HUES64 (cell line): ENCODE results near the gene EBLN2.

ENCODE experiments used
- H3K27ac ChIP-seq: 2 replicates; pipeline ENCODE4 v1.7.0; 2013; ENCODE audit warnings: low read depth, low read length, inconsistent platforms
- H3K27me3 ChIP-seq: 2 replicates; pipeline ENCODE4 v1.6.1; 2013; ENCODE audit warnings: mild to moderate bottlenecking, low read length; ENCODE audit not compliant: insufficient read depth
- H3K36me3 ChIP-seq: 2 replicates; pipeline ENCODE4 v1.6.1; 2013; ENCODE audit warnings: mild to moderate bottlenecking, low read length; ENCODE audit not compliant: insufficient read depth
- H3K4me1 ChIP-seq: 2 replicates; pipeline ENCODE4 v1.6.1; 2013; ENCODE audit warnings: mild to moderate bottlenecking, low read length, moderate library complexity; ENCODE audit not compliant: insufficient read depth
- H3K4me3 ChIP-seq: 2 replicates; pipeline ENCODE4 v1.5.1; 2013; ENCODE audit warnings: mild to moderate bottlenecking, low read length, moderate library complexity
- H3K9ac ChIP-seq: 2 replicates; pipeline ENCODE4 v1.6.1; 2013; ENCODE audit warnings: mild to moderate bottlenecking, low read depth, low read length
- H3K9me3 ChIP-seq: 2 replicates; pipeline ENCODE4 v1.6.1; 2013; ENCODE audit warnings: low read depth, low read length; ENCODE audit not compliant: insufficient read depth
- WGBS: fragments of 150-250, 120-280 bp; methylation state at CpG from one replicate; pipeline ENCODE4 v1.1.7; 2013; ENCODE audit warnings: missing lambda C conversion rate; 5-methylcytosine and 5-hydroxymethylcytosine counted together

Gene EBLN2

DNA sequence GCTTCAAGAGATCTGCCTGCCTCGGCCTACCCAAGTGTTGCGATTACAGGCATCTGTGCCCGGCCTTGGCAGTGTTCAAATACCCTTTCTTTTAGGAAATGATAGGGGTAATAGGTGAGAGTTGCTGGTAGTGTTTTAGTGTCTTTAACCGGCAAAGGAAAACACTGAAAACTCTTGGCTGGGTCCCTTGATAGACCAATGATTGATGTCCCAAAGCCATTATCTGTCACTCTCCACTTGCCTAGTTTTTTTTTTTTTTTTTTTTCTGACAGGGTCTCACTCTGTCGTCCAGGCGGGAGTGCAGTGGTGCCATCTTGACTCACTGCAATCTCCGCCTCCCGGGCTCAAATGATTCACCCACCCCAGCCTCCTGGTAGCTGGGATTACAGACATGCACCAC, 19.7 kb downstream of the EBLN2 start:
- Histone ChIP-seq H3K4me1 (no peaks in the 10 kb centered on the region), H3K4me3 (no peak overlapping the region), H3K27me3 (no peaks in the 10 kb centered on the region), H3K9me3 (no peaks in the 10 kb centered on the region), H3K9ac (no peak overlapping the region), H3K36me3 (no peaks in the 10 kb centered on the region), H3K27ac (no peak overlapping the region)
- 95% methylated on average over 8 of the region's 8 CpGs for WGBS

DNA sequence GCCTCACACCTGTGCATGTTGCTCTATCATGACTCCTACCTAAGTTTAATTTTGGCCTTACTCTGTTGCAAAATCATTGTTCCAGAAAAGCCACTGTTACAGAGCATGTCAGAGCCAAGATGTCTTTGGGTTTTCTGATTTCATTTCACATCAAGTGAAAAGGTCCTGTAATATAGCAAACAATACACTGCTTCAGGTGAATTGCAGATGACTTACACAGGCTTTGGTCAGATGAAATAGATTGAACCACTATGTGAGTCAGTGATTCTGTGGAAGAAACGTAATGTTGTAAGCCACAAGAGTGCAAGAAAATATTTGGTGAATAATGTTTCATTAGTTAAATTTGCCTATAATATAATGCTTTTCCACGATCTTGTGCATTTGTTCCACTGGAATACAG, 22.7 kb downstream of the EBLN2 start:
- H3K4me3 ChIP-seq = no peak overlapping the region
- H3K36me3 ChIP-seq = no peaks in the 10 kb centered on the region
- H3K27ac ChIP-seq = no peak overlapping the region
- H3K4me1 ChIP-seq = no peaks in the 10 kb centered on the region
- WGBS = 95% methylated on average over 1 of the region's 2 CpGs
- no peak overlapping the region for H3K9ac ChIP-seq
- H3K27me3 ChIP-seq = no peaks in the 10 kb centered on the region
- H3K9me3 ChIP-seq = no peaks in the 10 kb centered on the region

DNA sequence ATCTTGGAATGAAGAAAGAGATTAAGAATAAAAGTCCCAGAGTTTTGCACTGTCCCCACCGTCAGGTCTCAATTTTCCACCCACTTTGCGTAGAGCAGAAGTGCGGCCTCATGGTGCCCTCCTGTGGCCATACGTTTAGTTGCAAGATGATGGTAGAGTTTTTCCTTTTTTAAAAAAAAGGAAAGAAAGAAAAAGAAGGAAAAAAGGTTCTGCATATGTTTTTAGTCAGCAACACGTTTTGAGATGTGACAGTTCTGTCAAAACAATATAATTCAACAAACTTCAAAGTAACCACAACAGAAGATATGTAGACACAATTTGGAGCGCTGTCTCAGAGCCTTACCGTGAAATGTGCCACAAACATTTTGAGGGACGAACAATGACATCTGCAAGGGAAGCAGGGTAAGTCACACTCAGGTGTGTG, 24.6 kb downstream of the EBLN2 start:
- no peak overlapping the region for H3K9ac ChIP-seq
- no peaks in the 10 kb centered on the region for H3K27me3 ChIP-seq
- no peak overlapping the region for H3K27ac ChIP-seq
- H3K36me3 ChIP-seq = no peaks in the 10 kb centered on the region
- no peak overlapping the region for H3K4me3 ChIP-seq
- H3K9me3 ChIP-seq = no peaks in the 10 kb centered on the region
- WGBS = 42% methylated on average over 7 of the region's 8 CpGs
- H3K4me1 ChIP-seq = no peaks in the 10 kb centered on the region

DNA sequence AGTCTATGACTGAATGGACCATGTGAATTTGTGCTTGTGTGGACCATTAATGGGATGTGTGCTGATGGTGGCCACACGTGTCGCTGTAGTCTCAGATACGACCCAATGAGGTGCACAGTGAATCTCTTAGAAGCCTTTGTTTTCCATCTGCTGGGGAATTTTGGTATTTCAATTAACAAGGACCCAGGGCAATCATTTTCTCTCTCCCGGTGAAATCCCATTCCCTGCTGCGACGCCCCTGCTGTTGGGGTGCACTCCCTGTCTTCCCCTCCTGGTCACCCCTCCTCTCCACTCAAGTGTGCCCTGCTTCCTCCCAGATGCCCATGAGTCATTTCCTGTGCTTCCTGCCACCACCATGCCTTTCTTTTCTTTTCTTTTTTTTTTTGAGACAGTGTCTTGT, 32.7 kb downstream of the EBLN2 start:
- 88% methylated on average over 6 of the region's 6 CpGs for WGBS
- no peak overlapping the region for H3K4me3 ChIP-seq

DNA sequence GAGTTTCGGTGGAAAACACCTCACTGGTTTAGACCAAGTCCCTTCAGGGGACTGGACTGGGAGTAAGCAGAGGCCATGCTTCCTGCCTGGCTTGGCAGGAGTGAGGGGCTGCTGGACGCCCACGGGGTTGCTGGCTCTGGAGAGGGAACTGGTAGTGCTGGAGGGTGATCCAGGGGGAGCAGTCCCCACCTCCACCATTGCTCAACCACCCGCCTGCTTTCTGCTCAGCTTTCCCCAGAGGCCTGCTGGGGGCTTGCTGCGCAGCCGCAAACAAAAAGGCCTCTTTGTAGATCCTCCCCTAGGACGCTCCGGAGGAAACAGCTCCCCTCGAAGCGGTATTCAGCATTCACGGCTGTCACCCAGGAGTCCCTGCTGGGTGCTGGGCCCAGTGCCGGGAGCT, 33.5 kb downstream of the EBLN2 start:
- H3K36me3 ChIP-seq = no peaks in the 10 kb centered on the region
- H3K9me3 ChIP-seq = no peaks in the 10 kb centered on the region
- WGBS = 25% methylated on average over 12 of the region's 12 CpGs
- peak overlapping the region; percentile 19; the same call in 1 of the 2 replicates for H3K9ac ChIP-seq
- H3K27me3 ChIP-seq = no peaks in the 10 kb centered on the region
- H3K4me3 ChIP-seq = no peak overlapping the region
- peaks cover 9% of the 10 kb centered on the region for H3K4me1 ChIP-seq
- peak overlapping the region; percentile 63 for H3K27ac ChIP-seq

More for the DNA sequence above, 32.7 kb downstream of the EBLN2 start:
- Histone ChIP-seq H3K36me3 (no peaks in the 10 kb centered on the region), H3K27ac (no peak overlapping the region), H3K9ac (no peak overlapping the region), H3K9me3 (no peaks in the 10 kb centered on the region), H3K4me1 (peaks cover 9% of the 10 kb centered on the region), H3K27me3 (no peaks in the 10 kb centered on the region)

DNA sequence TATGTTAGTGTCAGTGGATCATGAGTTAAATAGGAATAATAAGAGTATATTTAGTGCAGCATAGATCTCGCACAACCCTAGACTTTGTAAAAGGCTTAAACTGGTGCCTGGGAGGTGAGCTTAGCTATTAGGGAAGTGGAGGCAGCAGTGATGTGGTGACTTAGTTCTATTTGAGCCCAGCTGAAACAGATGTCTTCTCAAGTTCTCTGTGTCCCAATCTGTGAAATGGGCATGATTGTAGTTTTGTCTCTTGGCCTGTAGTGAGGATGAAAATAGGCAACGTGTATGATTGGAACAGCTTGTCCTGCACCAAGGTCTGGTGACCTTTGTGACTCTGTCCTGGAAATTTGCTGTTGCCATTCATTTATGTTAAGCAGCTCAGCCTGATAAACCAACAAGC, 34.7 kb downstream of the EBLN2 start:
- Histone ChIP-seq H3K4me1 (peaks cover 13% of the 10 kb centered on the region), H3K4me3 (no peak overlapping the region), H3K9me3 (no peaks in the 10 kb centered on the region), H3K9ac (no peak overlapping the region), H3K27ac (no peak overlapping the region), H3K27me3 (no peaks in the 10 kb centered on the region), H3K36me3 (no peaks in the 10 kb centered on the region)
- WGBS = 91% methylated on average over 2 of the region's 2 CpGs

DNA sequence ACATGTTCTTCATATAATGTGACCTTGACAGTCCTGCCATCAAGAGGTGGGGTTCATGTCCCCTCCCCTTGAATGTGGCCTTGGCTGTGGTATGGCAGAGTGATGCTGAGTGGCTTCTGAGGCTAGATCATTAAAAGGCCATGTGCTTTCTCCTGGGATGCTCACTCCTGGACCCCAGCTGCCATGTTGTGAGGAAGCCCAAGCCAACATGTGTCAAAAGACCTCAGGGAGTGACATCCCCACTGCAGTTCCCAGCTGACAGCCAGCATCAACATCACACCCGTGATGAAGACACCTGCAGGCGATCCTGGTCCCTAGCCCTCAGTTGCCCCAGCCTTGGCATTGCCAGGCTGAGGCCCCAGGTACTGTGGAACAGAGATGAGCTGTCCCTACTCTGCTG, 36.6 kb downstream of the EBLN2 start:
- H3K27me3 ChIP-seq = no peaks in the 10 kb centered on the region
- H3K9me3 ChIP-seq = no peaks in the 10 kb centered on the region
- no peaks in the 10 kb centered on the region for H3K36me3 ChIP-seq
- no peak overlapping the region for H3K4me3 ChIP-seq
- WGBS = 89% methylated on average over 2 of the region's 2 CpGs
- no peak overlapping the region for H3K9ac ChIP-seq
- H3K4me1 ChIP-seq = peaks cover 13% of the 10 kb centered on the region
- H3K27ac ChIP-seq = no peak overlapping the region

DNA sequence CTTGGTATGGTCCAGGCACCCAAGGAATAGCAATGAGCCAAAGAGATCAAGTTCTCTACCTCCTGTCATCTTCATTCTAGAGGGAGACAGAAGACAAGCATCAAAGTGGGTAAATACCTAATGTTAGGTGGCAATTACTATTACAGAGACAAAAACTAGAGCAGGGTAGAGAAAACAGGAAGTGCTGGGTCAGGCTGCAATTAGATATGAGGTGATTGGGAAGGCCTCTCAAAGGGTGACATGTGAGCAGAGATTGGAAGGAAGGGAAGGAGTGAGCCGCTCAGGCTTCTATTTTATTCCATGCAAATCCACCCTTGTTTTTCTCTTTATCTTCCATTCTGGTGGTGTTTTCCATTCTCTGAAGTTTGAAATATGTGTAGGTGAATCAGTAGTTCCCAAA, 37.4 kb downstream of the EBLN2 start:
- Histone ChIP-seq H3K36me3 (no peaks in the 10 kb centered on the region), H3K4me1 (peaks cover 13% of the 10 kb centered on the region)
- no CpG with 5 or more reads among the region's 1 CpG for WGBS

DNA sequence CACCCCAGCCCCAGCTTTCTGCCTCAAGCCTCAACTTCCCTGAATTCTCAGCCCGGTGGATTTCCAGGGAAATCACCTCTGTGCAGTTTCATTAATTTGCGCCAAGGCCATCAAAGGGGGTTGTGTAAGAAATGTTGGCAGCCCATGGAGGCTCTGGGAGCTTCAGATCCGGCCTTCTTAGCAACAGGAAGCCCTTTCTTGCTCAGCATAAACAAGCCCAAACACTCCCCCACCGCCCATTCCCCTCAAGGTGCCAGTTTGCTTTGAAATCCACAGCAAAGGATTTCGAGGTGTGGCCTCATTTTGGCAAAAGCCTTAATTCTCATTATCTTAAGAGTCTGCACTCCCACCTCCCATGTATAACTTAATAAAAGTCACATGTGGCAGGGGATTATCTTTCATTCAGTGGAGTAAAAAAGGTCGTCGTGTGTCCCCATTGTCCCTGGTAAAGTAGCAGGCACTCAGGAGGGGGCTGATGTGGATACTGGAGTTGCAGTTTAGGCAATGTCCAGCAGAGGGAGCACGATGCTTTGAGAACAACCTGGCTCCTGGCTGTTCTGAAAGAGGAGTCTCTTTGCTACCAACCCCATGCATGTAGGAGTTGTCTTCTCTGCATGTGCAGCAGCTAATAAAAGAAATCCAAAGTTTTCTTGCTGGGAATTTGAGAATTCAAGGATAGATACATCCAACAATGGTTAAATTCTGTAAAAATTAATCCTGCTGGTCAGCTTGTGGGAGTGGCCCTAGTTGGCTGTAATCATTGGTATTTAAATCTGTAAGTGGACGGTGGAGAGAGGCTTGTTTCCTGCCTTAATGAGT, 39.5 kb downstream of the EBLN2 start:
- H3K4me3 ChIP-seq = no peak overlapping the region
- H3K27ac ChIP-seq = no peak overlapping the region
- H3K4me1 ChIP-seq = peaks cover 3% of the 10 kb centered on the region
- no peak overlapping the region for H3K9ac ChIP-seq
- H3K27me3 ChIP-seq = no peaks in the 10 kb centered on the region
- 48% methylated on average over 9 of the region's 9 CpGs for WGBS
- H3K36me3 ChIP-seq = no peaks in the 10 kb centered on the region
- H3K9me3 ChIP-seq = no peaks in the 10 kb centered on the region

More for the DNA sequence above, 37.4 kb downstream of the EBLN2 start:
- no peaks in the 10 kb centered on the region for H3K9me3 ChIP-seq
- no peak overlapping the region for H3K27ac ChIP-seq
- H3K9ac ChIP-seq = no peak overlapping the region
- H3K27me3 ChIP-seq = no peaks in the 10 kb centered on the region
- no peak overlapping the region for H3K4me3 ChIP-seq

DNA sequence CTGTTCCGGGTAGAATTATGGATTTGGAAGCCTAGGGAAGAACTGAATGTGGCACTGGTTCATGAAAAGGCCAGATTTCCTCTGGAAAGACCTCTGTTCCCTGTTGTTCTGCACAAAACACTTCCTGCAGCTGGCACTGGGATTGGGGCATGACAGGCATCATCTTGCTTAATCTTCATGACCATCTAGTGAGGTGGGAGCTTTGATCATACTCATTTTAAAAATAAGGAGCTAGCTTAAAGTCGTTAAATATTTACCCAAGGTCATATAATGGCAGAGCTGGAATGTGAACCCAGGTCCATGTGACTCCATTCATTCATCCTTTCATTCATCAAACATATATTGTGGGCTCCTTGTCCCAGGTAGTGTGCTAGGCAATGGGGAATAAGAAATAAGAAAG, 40.4 kb downstream of the EBLN2 start:
- Histone ChIP-seq H3K4me1 (peaks cover 3% of the 10 kb centered on the region), H3K4me3 (no peak overlapping the region), H3K9me3 (no peaks in the 10 kb centered on the region), H3K27ac (no peak overlapping the region), H3K9ac (no peak overlapping the region), H3K36me3 (no peaks in the 10 kb centered on the region), H3K27me3 (no peaks in the 10 kb centered on the region)
- WGBS = 89% methylated on average over 2 of the region's 2 CpGs

DNA sequence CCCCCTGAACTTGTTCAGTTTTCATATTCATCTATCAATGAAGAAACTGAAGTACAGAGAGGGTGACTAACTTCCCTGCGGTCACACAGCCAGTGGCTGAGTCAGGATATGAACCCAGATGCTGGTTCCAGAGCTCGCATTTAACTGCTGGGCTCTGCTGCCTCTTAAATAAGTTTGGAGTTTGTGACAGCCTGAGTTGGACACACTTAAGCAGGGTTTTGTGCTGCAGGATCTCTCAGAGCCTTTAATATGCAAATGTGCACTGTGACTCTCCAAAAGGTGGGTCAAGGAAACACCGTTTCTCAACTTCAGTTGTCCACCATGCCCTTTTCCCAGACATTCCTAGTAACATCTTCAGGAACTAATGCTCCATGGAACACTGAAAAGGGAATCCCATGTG, 45.8 kb downstream of the EBLN2 start:
- no peak overlapping the region for H3K4me3 ChIP-seq
- no peaks in the 10 kb centered on the region for H3K9me3 ChIP-seq
- WGBS = 82% methylated on average over 3 of the region's 3 CpGs
- H3K27me3 ChIP-seq = no peaks in the 10 kb centered on the region
- H3K36me3 ChIP-seq = no peaks in the 10 kb centered on the region
- H3K27ac ChIP-seq = no peak overlapping the region
- H3K9ac ChIP-seq = no peak overlapping the region
- H3K4me1 ChIP-seq = no peaks in the 10 kb centered on the region
